ENCODE results near the gene SLC51B.
A peak's percentile ranks its signal among the peaks of the same experiment; 100 is the strongest.
"Not testable (repeated sequence)": the region's sequence is repeated elsewhere in the genome, so short reads cannot be mapped to it uniquely, and the experiment has no call there.

Gene SLC51B

DNA sequence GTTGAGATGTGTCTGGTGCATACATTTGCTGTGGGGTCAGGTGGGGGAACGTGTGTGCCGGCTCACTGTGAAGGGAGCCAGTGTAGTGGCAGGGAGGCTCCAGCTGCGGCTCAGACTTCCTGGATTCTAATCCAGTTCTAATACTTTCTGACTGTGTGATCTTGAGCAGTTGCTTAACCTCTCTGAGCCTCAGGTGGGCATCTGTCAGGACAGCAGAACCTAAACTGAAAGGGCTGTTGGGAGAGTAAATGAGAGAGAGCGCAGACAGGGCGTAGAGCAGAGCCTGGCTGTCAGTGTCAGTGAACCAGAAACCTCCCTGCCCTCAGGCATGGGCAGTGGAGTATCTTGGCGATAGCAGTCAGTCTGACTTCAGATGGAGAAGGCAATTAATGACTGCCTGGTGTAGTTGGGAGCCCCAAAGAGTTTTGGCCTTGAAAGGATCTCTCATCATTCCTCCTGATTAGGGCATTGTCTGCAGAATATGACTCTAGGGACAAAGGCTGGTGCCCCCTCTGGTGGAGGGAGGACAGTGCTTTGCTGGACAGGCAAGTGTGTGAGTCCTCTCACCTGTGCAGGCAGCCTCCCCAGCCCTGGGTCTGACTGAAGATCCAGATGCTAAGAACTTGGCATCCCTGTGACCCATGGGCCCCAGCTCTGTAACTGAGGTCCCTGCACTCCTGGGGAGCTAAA, 40.9 kb downstream of the SLC51B start:
- peak; percentile 59 for DNase-seq

DNA sequence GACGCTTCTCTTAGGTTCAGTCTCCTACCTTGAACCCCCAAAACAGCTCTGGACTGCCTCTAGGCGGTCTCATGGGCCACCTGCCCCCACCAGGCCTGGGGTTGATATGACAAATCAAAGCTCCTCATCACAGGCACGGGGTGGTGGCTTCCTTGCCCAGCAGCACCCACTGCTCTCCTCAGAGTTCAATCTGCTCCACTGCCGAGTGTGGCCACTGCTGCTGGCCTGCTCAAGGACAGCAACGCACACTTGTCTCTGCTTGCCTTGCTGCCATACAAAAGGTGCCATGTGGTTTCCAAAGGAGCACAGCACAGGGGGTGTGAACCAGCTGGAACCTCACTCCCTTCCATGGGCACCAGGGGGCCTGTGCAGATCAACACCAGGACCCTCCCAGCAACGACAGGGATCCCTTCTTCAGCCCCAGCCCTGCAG, 41.5 kb downstream of the SLC51B start:
- peak; percentile 43 for DNase-seq

DNA sequence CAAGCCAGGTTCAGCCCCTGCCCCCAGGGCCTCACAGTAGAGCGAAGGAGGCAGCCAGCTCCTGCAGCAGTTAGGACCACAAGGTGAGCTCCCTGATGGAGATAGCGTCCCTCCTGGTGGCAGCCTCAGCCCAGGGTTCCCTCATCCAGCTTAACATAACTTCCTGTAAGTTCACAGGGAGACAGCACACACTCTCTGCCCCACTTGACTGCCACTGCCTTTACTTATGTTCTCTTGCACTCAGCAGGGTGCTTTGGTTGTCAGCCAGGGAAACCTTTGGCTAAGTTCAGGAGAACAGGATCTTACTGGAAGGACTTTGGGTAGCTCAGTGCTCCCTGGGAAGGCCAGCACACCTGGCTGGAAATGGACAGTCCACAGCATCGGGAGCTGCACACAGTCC, 42.2 kb downstream of the SLC51B start:
- DNase-seq: no peak

DNA sequence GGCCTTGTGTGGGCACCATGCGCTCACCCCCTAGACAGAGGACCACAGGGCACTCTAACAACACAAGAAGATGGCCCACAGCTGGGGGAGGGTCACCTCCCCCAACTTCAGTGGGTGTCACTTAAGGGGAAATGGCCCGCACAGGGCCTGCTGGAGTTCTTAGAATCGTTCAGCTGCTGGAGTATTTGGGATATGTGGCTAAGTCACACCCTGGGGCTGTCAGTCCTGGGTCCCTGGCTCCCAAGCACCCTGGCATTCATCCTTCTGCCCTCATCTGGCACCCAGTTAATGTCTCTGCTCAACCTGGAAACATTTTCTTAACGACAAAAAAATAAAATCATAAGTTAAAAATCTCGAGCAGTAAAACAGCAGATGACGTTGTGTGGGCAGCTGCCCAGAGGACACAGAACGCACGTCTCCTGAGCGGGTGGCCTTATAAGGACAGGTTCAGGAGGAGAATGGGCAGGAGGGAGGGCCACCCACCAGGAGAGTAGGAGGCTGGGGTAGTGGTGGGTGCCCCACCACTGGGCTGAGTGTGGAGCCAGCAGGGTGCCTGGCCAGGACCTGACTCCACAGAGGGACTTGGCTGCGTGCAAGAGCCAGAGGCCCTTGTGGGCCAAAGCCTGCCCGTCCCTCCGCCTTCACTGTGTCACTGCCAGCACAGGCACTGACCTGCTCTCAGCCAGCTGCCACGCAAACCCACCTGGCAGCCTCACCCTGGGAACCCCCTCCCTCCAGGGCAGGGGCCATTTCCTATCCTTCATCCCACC, 42.9 kb downstream of the SLC51B start:
- DNase-seq: no peak

DNA sequence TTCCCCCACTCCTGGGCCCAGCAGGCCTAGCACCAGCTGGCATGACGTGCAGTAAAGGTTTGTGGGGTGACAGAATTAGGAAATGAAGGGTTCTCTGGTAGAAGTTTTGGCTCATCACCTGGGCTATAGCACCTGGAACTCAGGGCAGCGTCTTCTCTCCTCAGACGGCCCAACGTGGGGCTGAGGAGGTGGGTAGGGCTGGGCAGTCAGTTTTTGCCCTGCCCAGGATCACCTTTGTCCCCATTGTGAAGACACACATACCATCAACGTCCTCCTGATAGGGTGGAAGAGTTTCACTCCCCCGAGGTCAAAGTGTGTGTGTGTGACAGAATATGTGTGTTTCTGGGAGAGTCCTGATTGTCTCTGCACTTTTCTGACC, 43.4 kb downstream of the SLC51B start:
- no peak for DNase-seq

DNA sequence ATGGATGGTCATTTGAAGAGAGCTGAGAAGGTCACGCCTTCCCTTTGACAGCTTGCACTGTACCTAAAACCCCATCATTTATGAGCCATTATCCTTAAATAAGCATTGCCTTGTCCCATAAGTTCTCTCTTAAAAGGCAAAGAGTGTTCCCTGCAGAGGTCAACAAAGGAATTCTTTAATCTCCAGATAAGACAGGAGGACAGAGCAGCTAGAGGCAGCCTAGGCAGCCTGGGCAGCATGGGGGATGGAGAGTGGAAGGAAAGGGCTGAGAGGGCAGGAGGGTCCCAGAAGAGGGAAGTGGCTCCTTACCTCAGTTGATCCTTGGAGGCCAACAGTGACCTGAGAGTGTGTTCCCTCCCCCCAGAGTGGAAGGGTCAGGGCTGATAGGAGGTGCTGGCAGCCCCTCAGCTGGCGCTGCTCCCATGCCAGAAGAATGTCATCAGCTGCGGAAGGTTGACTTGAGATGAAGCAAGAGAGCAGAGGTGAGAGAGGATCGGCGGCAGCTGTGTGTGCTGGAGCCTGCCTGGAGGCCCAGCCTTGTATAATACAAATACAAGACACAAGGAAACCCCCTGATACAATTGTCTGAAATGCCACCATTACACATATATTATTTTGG, 44.1 kb downstream of the SLC51B start:
- DNase-seq: no peak

DNA sequence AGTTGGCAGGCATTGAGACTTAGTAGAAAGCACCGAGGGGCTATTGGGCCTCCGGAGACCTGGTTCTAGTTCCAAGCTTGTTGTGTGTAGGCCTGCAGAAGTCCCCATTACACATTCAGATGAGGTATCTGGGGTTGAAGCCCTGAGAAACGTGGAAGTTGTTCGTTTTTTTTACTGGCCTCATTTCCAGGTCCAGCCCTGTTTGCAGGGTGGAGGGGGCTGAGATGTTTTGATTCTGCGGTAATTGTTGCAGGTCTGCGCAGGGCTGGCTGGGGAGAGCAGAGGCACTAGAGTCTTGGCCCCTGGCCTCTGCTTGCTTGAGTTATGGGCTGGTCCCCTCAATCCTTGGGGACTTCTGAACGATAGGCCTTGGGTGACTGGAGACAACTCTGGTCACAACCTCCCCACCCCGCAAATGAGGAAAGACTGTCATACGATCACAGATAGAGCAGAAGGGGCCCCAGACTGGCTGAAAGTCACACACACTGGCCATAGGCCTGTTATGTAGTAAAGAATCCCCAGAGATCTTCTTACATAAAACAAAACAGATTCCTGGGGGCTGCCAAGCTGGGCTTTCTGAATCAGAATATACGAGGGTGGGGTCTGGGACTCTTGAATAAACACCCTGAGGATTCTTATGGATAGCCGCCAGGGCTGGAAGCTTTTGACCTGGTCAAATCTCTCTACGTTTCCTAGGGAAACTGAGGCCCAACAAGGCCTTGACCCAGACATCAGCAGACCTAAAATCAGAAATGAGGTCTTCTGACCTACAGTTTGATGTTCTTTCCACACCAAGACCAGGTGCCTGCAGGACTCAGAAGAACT, 47.0 kb downstream of the SLC51B start:
- DNase-seq: no peak

DNA sequence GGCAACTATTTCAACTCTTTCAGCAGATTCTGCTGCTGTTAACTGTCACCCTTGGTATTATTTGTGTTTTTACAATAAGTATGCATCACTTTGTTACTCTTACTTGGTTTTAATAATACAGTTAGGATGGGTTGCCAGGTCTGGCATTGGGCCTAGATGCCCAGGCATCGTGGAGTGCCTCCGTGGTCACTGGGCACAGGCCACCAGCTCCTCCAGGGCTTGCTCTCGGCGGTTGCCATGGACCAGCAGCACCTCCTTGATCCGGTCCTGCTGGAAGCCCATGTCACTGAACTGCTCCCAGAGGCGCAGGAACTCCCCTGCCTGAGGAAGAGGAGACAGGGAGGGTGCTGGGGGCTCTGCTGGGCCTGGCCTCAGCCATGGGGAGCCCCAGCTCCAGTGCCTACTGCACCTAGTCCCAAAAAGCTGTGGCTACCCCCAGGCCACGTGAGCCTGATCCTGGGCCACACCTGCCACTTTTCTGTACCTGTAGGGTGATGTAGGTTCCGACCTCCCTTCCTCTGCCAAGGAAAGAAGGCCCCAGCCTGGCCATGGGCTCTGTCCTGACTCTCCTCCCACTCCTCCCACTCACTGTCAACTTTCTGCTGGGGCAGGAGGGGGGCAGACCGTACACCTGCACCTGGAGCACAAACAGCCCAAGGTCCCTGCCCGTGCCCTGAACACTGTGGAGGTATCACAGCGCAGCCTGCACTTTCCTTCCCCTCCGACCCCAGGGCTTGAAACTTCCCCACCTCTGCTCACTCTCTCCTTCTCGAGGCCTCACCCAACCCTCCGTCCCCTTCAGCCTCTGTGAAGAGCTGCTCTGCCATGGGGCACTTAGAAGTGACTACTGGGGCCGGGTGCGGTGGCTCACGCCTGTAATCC, 48.0 kb downstream of the SLC51B start:
- no peak for DNase-seq

DNA sequence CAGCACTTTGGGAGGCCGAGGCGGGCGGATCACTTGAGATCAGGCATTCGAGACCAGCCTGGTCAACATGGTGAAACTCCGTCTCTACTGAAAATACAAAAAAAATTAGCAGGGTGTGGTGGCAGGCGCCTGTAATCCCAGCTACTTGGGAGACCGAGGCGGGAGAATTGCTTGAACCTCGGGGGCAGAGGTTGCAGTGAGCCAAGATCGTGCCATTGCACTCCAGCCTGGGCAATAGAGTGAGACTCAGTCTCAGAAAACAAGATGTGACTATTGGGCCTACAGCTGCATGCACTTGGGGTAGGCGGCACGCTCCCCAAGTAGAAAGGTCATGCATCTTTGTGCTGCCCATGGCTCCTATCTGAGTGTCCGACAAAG, 48.6 kb downstream of the SLC51B start:
- DNase-seq: not testable (repeated sequence)

DNA sequence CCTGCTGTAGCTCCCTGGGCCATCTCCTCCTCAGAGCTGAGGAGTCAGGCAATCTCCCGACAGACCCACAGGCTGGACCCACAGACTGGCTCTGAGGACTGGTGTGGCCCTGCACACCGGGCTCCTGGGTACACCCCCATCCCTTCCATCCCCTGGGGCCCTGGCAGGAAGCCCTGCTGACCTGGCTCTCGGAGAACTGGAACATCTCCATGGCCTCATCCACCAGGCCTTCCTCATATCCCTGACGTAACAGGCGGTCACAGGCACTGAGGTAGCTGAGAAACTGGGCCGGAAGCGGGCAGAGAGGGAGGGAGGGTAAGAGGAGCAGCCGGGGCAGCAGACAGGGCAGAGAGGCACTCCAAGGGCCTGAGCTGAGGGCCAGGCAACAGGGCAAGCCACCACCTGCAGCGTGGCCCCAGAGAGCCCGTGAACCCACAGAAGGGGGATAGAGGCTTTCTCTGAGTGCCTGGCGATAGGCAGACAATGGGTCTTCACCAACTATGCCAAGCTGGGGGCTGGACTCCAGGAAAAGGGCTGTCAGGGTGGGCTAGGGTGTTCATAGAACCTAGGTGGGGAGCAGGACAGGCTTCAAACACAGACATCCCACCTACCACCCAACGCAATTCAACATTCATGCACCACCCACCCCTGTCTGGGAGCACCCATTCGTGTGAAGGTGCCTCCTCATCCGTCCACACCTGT, 49.3 kb downstream of the SLC51B start:
- DNase-seq: no peak

DNA sequence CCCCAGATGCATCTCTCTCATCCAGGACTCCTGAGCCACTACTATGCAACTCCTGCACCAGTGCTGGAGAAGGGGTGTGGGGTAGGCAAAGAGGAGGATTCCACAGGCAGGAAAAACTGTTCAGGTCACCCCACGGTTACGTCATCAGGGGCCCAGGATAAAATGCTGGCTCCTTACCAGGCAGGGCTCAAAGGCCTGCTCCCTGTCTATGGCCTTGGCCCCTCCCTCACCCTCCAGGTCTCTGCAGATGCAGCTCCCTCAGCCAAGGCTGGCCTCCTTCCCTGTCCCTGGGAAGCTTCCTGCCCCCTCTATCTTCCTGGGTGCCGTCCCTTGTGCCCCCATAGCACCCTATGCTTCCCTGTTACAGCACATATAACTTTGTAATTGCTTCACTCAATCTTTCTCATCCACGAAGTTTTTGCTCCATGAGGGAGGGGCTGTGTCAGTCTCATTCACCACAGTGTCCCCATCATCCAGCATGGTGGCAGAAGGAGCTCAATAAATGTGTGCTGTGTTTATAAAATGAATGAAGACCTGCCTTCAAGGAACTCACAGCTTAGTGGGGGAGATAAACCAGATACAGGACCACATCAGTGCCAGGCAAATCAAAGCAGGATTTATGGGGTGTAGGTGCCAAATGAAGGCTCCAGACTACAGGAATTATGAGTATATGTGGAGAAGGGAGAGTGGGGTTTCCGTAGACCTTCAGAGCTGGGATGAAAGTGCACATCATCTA, 50.0 kb downstream of the SLC51B start:
- no peak for DNase-seq

DNA sequence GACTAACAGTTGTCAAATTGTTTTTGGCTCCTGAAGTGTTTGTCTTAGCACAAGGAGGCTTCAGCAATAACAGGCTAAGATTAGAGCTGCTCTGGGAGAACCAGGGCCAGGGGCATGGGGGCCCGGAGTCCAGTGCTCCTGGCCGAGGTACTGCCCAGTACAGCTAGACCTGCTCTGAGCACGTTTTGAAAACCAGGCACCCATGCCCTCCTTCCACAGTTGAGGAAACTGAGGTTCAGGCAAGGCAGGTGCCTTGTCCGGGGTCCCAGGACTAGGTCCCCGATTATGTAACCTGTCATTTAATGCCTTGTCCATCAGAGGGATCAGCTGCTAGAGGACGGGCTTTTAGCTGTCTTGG, 50.5 kb downstream of the SLC51B start:
- no peak for DNase-seq

DNA sequence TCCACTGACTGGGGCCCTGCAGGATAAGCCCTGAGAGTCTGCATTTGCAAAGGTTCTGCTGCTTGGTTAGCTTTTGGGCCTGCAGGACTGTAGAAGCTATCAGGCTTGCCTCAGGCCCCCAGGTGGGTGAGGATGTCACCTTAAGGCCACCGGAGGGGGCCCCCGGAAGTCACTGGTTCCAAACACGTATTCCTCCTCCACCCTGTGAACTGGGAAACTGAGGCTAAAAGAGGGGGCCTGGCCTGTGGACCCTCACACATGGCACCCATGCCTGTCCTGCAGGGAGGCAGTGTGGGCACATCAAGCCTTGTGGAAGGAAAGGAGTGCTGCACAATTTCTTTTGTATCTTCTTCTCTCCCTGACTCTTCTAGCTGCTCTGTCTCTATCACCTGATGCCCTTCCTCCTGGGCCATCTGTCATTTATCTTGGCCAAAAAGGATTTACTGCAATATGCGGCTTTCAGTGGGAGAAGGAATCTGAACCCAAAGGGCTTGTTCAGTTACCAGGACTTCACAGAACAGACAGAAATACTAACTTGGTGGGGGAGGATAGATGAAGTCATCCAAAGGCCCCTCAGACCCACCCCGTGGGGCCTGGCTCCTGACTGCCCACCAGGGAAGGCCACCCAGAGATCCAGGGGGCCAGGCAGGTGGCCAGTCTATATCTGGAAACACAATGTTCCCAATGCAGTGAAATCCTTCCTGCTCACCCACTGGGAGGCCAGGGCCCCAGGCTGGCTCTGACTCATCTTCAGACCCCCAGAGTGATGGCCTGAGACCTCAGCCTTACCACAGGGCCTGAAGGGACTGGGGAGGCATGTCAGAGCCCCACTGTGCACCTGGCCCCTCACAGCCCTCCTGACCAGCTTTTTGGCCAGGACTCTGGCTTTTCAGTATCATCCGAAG, 51.5 kb downstream of the SLC51B start:
- no peak for DNase-seq

DNA sequence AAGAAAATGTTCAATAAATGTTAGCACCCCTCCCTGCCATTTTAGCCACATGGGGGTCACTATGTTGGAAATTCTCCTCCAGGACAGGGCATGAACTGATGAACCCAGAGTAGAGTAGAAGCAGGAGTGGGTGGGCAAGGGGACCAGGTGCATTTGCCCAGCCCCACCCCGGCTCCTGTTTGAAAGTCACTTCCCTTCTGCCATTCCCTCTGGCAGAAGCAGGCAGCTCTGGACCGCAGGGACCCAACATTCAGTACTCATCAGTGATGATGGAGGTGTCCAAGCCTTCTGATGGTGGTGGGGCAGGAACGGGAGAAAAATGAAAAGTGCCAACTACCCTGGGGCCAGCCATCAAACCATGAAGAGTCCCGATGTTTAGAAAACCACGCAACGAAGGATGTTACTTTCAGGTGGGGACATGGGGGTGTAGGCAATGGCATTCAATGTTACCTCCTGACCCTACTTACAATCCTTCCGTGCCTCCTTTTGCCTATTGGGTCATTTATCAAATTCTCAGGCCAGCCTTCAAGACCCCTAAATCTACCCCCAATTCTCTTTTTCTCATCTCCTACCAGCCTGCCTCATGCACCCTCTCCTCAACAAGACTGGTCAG, 52.6 kb downstream of the SLC51B start:
- DNase-seq: no peak

DNA sequence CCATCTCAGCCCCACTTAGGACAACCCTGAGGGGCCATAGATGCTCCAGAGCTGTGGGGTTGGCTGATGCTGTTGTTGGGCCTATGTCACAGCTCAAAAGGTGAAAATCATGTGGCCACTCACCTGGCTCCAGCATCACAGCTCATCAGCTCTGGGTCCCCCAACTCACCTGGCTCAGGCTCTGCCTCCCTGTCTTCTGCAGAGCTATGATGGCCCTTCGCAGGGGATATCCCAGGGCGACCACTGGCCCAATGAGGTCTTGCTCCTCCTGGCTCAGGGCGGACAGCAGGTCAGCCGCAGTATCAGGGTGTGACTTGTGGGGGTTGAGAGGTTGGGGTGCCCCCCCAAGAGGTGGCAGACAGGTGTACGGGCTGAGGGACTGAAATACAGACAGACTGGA, 54.1 kb downstream of the SLC51B start:
- DNase-seq: no peak

DNA sequence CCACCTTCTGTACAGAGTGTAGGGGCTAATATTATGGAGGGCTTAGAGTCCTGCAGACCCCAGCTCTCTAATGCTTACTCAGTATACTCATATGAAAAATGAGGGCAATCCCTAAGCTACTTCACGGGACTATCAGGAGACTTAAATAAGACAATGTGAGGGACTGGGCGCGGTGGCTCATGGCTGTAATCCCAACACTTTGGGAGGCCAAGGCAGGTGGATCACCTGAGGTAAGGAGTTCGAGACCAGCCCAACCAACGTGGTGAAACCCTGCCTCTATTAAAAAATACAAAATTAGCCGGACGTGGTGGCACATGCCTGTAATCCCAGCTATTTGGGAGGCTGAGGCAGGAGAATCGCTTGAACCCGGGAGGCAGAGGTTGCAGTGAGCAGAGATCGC, 54.6 kb downstream of the SLC51B start:
- DNase-seq: not testable (repeated sequence)

DNA sequence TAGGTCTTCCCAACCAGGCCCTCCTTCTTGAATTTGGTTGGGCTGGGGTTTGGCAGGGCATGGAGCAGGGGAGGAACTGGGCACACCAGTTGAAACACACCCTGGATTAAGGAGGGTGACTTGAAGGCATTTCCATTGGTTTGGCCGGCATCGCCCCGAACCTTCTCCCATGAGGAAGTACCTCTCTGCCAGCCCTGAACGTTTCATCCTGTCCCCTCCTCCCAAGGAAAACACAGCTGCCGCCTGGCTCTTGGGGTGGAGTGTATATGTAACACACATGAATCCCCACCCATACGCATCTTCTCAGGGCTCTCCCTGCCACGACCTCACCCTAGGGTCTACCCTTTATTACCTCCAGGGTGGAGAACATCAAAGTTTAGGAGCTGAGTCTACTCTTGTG, 55.3 kb downstream of the SLC51B start:
- no peak for DNase-seq

DNA sequence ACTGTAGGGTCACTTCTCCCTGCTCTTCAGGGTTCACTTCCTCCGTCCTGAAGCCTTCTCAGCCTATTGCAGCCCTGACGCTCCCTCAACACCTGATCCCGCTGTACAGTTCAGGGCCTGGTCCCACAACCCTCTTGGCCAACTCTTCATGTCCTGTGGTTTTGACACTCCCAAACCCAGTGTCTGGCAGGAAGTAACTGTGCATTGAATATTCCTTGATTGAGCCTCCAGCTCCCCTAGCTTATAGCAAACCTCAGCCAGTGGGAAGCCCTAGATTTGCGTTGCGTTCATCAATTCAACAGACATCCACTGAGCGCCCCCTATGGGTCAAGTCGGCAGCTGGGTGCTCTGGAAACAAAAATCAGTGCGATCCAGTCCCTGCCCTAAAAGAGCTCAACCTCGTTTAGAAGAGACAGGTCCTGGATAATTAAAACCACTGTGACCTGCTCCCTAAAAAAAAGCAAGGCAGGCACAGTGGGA, 56.3 kb downstream of the SLC51B start:
- peak; percentile 78 for DNase-seq

Measured in hematopoietic multipotent progenitor cell treated with erythropoietin and hydrocortisone succinate and interleukin-3 and kit ligand, for 4 days (in vitro differentiated cells).